Activated CD8-positive, alpha-beta memory T cell treated with anti-CD3 and anti-CD28 coated beads for 24 hours (primary cell): ENCODE results near the gene DPCD.

Experiments used
- DNase-seq: peaks from one replicate; pipeline ENCODE4 v3.0.0-alpha.2; 2020

Gene DPCD

GRCh38 chr10:101567165-101568006, 20.7 kb upstream of the DPCD start:
- DNase-seq = no peak

DNA sequence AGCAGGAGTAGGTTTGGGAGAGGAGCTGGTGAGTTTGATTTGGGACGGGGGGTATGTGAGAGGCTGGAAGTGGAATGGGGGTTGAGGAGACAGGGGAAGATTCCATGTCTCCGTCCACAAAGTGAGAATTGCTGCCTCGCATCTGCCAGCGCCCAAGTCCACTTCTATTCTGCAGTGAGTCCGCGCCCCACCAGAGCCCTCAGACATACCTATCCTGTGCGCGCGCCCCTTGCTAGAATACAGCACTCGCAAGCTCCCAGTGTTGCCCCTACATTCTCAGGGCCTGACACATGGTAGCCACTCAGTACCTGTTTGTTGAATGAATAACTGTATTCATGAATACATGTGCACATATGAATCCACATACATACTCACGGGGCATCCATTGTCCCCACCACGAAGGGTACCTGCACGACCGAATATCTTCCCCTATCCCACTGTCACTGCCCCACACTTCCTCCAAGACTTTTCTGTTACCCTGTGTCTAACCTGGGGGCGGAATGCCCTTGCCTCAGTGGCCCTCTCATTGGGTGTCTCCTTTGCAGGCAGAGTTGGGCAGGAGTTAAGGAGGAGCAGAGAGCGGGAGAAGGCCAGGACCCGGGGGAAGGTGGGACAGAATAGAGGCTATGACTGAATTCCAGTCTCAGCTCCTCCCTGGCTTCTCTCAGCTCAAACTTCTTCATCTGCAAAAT, 19.9 kb upstream of the DPCD start:
- no peak for DNase-seq

DNA sequence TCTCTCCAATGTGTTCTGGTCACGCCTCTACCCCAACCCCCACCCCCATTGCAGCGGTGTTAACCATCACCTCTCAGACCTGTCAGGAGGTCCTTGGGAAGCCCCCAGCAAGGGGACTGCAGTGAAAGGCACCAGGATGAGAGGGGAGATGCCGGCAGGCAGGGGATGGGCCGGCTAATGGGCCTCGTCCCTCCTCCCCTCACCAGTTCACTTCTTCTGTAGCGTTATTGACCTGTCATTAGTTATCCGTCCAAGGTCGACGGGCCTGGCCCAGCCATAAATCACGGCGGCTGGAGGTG, 18.8 kb upstream of the DPCD start:
- DNase-seq = no peak

GRCh38 chr10:101569622-101570427, 18.3 kb upstream of the DPCD start:
- peak; percentile 94 for DNase-seq

- DNase-seq = no peak
Observed at GRCh38 chr10:101570428-101571270, 17.5 kb upstream of the DPCD start.

DNA sequence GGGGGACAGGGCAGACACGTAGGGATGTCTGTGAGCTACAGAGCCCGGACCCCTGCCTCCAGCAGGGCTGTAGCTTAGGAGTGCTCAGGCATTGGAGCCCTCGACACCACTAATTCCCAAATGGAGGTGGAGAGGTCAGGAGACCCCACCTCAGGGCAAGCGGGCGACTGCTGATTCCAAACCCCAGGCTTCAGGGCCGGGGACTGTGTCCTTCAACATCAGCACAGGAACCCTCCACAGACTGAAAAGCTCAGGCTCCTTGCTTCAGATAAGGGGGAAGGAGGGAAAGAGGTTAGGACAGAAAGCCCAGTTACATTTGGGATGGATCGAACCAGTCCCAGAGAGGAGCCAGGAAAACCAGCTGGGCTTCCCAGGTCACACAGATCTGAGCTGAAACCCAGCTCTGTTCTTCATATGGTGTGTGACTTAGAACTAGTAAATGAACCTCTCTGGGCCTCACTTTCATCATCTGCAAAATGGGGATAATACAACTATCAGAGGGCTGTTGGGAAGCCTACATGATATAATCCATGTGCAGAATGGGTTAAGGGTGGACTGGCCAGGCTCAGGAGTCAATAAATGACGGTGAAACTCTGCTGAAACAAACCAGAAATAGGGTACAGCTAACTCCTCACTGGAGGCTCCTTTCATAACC, 16.7 kb upstream of the DPCD start:
- no peak for DNase-seq

DNA sequence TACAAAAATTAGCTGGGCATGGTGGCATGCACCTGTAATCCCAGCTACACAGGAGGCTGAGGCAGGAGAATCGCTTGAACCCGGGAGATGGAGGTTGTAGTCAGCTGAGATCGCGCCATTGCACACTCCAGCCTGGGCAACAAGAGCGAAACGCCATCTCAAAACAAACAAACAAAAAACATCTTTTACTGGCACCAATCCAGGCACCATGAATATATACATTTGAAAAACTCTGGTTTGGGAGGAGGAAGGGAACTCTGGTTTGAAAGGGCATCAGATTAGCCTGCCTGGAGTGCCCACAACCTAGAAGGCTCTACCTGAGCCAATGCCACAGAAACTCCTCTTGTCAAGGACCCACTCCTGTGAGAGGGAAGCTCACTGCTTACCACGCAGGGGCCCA, 16.0 kb upstream of the DPCD start:
- no peak for DNase-seq

DNA sequence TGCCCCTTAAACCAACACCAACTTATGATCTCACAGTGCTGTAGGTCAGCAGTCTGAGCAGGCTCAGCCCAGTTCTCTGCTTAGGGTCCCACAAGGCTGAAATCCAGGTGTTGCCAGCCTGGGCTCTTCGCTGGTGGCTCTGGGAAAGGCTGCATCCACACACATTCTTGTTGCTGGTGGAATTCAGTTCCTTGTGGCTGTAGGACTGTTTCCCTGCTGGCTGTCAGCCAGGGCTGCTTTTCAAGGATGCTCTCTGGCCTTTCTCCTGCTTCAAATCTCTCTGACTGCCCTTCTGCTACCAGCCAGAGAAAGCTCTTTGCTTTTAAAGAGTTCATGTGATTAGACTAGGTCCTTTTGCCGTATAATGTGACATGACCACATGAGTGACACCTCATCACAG, 15.3 kb upstream of the DPCD start:
- DNase-seq = no peak

DNA sequence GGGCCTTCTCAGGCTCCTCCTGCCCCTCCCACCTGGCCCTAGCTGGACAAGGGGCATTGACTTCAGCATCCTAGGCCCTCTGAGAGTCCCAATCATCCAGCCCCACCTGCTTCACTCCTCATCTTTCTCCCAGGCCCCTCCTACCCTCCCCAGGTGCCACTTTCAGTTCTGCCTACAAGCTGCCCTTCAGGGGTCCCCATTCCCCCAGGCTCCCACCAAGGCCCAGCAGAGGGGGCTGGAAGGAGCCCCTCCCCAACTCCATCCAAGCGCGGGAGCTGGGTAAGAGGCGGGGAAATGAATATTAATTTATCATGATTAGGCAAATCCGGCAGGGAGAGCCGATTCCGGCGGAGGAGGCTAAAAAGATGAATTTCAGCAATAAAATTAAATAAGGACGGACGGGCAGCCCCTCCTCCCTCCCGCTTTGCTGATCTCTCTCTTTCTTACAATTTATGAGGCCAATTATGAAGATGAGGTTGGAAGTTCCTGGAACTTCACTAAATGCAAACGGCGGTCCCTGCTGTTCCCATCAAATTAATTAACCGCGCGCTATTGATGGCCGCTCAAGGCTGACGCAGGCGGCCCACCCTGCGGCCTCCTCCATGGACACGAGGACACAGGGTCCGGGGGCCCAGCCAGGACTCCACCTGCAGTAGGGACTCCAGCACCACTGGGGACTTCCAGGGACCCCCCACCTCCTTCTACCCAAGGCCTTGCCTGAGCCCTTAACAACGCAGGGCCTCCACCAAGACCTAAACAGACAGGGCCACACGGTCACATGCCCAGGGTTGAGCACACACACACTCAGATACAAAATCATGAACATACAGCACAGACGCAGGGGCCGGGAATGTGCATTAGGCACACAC, 14.0 kb upstream of the DPCD start:
- DNase-seq = no peak

GRCh38 chr10:101575091-101575490, 13.0 kb upstream of the DPCD start:
- DNase-seq = no peak

DNA sequence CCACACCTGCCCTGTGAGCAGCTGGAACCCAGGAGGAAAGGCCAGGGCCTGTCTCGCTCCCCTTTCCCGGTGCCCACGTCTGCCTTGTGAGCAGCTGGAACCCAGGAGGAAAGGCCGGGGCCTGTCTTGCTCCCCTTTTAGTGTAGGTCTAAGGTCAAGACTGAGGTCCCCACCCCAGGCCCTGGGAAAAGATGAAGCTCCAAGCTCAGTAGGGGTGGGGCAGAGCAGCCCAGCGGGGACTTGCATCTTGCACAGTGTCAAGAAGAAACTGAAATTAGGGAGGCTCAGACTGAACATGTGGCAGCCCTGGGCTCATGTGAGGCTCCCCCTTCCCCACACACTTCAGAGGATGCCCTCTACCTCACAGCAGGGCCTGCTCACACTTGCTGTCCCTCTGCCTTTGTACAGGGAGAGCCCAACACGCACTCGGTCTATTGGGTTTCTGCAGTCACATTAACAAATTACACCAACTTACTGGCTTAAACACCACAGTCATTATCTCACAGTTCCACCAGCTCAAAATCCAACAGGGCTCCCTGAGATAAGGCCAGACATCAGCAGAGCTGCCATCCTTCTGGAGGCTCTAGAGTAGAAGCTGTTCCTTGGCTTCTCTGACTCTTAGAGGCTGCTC, 12.4 kb upstream of the DPCD start:
- no peak for DNase-seq

- no peak for DNase-seq
Observed at GRCh38 chr10:101576211-101576863, 11.8 kb upstream of the DPCD start.

- DNase-seq = no peak
Observed at GRCh38 chr10:101577121-101577871, 10.8 kb upstream of the DPCD start.

- DNase-seq = no peak
Observed at GRCh38 chr10:101578192-101578591, 9.9 kb upstream of the DPCD start.

- DNase-seq = no peak
Observed at GRCh38 chr10:101578803-101579515, 9.2 kb upstream of the DPCD start.

DNA sequence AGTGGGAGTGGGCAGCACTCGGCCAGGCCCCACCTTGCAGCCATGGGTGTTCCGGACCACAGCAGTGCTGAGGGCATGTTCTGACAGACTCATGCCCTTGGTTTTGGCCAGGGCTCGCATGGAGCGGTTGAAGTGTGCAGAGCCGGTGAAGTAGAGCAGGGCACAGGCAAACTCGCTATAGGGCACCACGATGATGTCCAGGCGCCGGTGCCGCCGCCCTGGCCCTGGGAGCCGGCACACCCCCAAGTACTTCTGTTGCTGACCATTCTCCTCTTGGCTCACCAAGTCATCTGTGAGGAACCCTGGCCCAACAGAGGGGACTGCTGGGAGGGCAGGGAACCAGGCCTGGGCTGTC, 8.6 kb upstream of the DPCD start:
- no peak for DNase-seq

- no peak for DNase-seq
Observed at GRCh38 chr10:101580486-101581399, 7.4 kb upstream of the DPCD start.

GRCh38 chr10:101585841-101586240, 2.3 kb upstream of the DPCD start:
- DNase-seq = no peak
